ENCODE data around the gene RASD1.

DNA sequence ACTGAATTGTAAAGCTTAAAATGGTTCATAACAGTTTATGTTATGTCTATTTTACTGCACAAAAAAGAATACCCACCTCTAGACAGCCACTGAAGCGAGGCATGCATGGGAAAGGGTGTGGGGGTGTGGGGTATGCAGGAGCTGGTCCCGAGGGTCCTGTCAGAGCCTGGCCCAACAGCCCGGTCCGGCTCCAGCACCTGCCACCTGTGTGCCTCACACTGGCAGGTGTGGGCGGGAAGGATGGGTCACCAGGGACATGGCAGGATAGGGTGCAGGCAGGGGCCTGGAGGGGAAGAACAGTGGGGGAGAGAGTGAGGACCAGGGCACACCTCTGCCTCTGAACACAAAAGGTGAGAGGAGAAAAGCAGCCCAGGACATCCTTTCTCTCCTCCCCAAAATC lies 22.8 kb upstream of the RASD1 start:
- TF ChIP-seq POLR2A (IDR thresholded peaks at IDR 0.05) = no peak
- TF ChIP-seq, protein P1, sequence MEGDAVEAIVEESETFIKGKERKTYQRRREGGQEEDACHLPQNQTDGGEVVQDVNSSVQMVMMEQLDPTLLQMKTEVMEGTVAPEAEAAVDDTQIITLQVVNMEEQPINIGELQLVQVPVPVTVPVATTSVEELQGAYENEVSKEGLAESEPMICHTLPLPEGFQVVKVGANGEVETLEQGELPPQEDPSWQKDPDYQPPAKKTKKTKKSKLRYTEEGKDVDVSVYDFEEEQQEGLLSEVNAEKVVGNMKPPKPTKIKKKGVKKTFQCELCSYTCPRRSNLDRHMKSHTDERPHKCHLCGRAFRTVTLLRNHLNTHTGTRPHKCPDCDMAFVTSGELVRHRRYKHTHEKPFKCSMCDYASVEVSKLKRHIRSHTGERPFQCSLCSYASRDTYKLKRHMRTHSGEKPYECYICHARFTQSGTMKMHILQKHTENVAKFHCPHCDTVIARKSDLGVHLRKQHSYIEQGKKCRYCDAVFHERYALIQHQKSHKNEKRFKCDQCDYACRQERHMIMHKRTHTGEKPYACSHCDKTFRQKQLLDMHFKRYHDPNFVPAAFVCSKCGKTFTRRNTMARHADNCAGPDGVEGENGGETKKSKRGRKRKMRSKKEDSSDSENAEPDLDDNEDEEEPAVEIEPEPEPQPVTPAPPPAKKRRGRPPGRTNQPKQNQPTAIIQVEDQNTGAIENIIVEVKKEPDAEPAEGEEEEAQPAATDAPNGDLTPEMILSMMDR (IDR thresholded peaks at IDR 0.05 in 8 of 11, conservative IDR thresholded peaks at IDR 0.05 in 3 of 11) = no peak

Measured in spleen (tissue), 7 donors.